ENCODE data around the gene RTN4RL1. TPM values are rescaled to one million over a fixed set of nuclear protein-coding genes. Genes with fewer than 3 reads are reported as not detected.

RTN4RL1 gene
- total RNA-seq, 1 donor from 2014 or later, result 50.3 TPM

- DNase-seq, result no peak
- Mint-ChIP-seq H3K4me1 (ENCODE audit: low read depth, unreplicated experiment) (peaks cover 23% of the 10 kb centered on the region), H3K36me3 (ENCODE audit: unreplicated experiment) (no peaks in the 10 kb centered on the region), H3K4me3 (ENCODE audit: unreplicated experiment) (peak overlapping the region; percentile 31), H3K27ac (ENCODE audit: unreplicated experiment) (no peak overlapping the region), H3K9me3 (ENCODE audit: unreplicated experiment) (peaks cover 10% of the 10 kb centered on the region), H3K27me3 (ENCODE audit: unreplicated experiment) (peaks cover 20% of the 10 kb centered on the region)
- no peak for TF ChIP-seq CTCF (IDR thresholded peaks at IDR 0.05; ENCODE audit: partially characterized antibody, unreplicated experiment)
Observed at GRCh38 chr17:2063261-2064146, 38.4 kb upstream of the RTN4RL1 start.

- Mint-ChIP-seq H3K27ac (ENCODE audit: unreplicated experiment) (no peak overlapping the region), H3K4me1 (ENCODE audit: low read depth, unreplicated experiment) (peaks cover 22% of the 10 kb centered on the region), H3K4me3 (ENCODE audit: unreplicated experiment) (no peak overlapping the region), H3K9me3 (ENCODE audit: unreplicated experiment) (peaks cover 9% of the 10 kb centered on the region), H3K36me3 (ENCODE audit: unreplicated experiment) (no peaks in the 10 kb centered on the region), H3K27me3 (ENCODE audit: unreplicated experiment) (peaks cover 20% of the 10 kb centered on the region)
- no peak for DNase-seq
- no peak for TF ChIP-seq CTCF (IDR thresholded peaks at IDR 0.05; ENCODE audit: partially characterized antibody, unreplicated experiment)
Observed at GRCh38 chr17:2062571-2063183, 37.5 kb upstream of the RTN4RL1 start.

- peaks cover 15% of the 10 kb centered on the region for H3K4me1 Mint-ChIP-seq (ENCODE audit: low read depth, unreplicated experiment)
- no peak for DNase-seq
- H3K4me3 Mint-ChIP-seq (ENCODE audit: unreplicated experiment), result no peak overlapping the region
- H3K27me3 Mint-ChIP-seq (ENCODE audit: unreplicated experiment), result peaks cover 17% of the 10 kb centered on the region
- H3K27ac Mint-ChIP-seq (ENCODE audit: unreplicated experiment), result no peak overlapping the region
- H3K9me3 Mint-ChIP-seq (ENCODE audit: unreplicated experiment), result peaks cover 9% of the 10 kb centered on the region
- no peak for TF ChIP-seq CTCF (IDR thresholded peaks at IDR 0.05; ENCODE audit: partially characterized antibody, unreplicated experiment)
- H3K36me3 Mint-ChIP-seq (ENCODE audit: unreplicated experiment), result no peaks in the 10 kb centered on the region
Observed at GRCh38 chr17:2061441-2061958, 36.4 kb upstream of the RTN4RL1 start.

GRCh38 chr17:2060681-2061440 is 35.7 kb upstream of the RTN4RL1 start:
- no peaks in the 10 kb centered on the region for H3K36me3 Mint-ChIP-seq (ENCODE audit: unreplicated experiment)
- peaks cover 12% of the 10 kb centered on the region for H3K4me1 Mint-ChIP-seq (ENCODE audit: low read depth, unreplicated experiment)
- peaks cover 7% of the 10 kb centered on the region for H3K9me3 Mint-ChIP-seq (ENCODE audit: unreplicated experiment)
- no peak for TF ChIP-seq CTCF (IDR thresholded peaks at IDR 0.05; ENCODE audit: partially characterized antibody, unreplicated experiment)
- H3K4me3 Mint-ChIP-seq (ENCODE audit: unreplicated experiment), result no peak overlapping the region
- DNase-seq, result no peak
- no peak overlapping the region for H3K27ac Mint-ChIP-seq (ENCODE audit: unreplicated experiment)
- peaks cover 14% of the 10 kb centered on the region for H3K27me3 Mint-ChIP-seq (ENCODE audit: unreplicated experiment)

Measured in glutamatergic neuron (in vitro differentiated cells).